GM12878 (cell line): ENCODE measurements around the gene AGAP3. TPM values are rescaled to one million over a fixed set of nuclear protein-coding genes. Genes with fewer than 3 reads are reported as not detected.
A peak's percentile ranks its signal among the peaks of the same experiment; 100 is the strongest.

Experiments
- ATAC-seq: fragments of 200-7000 bp; cut with Tn5 transposase; 3 replicates; pipeline ENCODE4 v1.9.1; 2020; ENCODE audit warnings: mild to moderate bottlenecking, moderate library complexity
- BruUV-seq: library from RNA; stranded (reverse); fragments of 400-500 nt; replicated peaks from 2 replicates; lab custom pipeline; 2021; lab: Mats Ljungman, UMichigan
- CTCF ChIA-PET: fragments of 300-600 bp; sonication (Branson Sonifier 250); formaldehyde crosslinking; extraction: SDS; loops from one replicate; lab custom pipeline; 2021; ENCODE audit warnings: inconsistent platforms; lab: Yijun Ruan, JAX
- POLR2A ChIA-PET: fragments of 350-600 bp; formaldehyde crosslinking; extraction: SDS; loops from one replicate; lab custom pipeline; 2021; ENCODE audit warnings: inconsistent platforms; lab: Charles Lee
- RAD21 ChIA-PET: fragments of 300-600 bp; sonication (Branson Sonifier 250); formaldehyde crosslinking; loops from one replicate; lab custom pipeline; 2023; ENCODE audit warnings: antibody characterized with exemption; ENCODE audit not compliant: unreplicated experiment; lab: Charles Lee
- SMC1A ChIA-PET: fragments of 300-600 bp; sonication (Branson Sonifier 250); formaldehyde crosslinking; loops from one replicate; lab custom pipeline; 2023; ENCODE audit not compliant: unreplicated experiment, uncharacterized antibody; lab: Charles Lee
- DNase-seq: peaks from one replicate; pipeline ENCODE4 v3.0.0-alpha.2; 2011; ENCODE audit warnings: low read depth, low spot score
- FAIRE-seq: peaks from 3 replicates; lab custom pipeline; 2011; peaks lifted over from hg19 to GRCh38; lab: Jason Lieb, UNC
- H2AFZ ChIP-seq: 2 replicates; pipeline ENCODE4 v1.6.0; 2011; ENCODE audit warnings: low read depth, low read length, control low read depth; ENCODE audit not compliant: control insufficient read depth
- H3K27ac ChIP-seq: 2 replicates; pipeline ENCODE4 v1.5.1; 2011; ENCODE audit warnings: control low read depth; ENCODE audit not compliant: control insufficient read depth, insufficient read depth
- H3K27me3 ChIP-seq, 2 experiments: replicated peaks in 1 of 2; 2 replicates each; pipeline versions ENCODE4 v1.6.0 to v1.6.1; 2011; ENCODE audit warnings: low read length in 1 of 2; ENCODE audit not compliant: control insufficient read depth in 2 of 2, insufficient read depth in 2 of 2
- H3K36me3 ChIP-seq, 2 experiments: 2 replicates each; pipeline ENCODE4 v1.5.1; 2011; ENCODE audit warnings: low read length in 1 of 2; ENCODE audit not compliant: control insufficient read depth in 2 of 2, insufficient read depth in 2 of 2
- H3K4me1 ChIP-seq: 2 replicates; pipeline ENCODE4 v1.6.1; 2011; ENCODE audit warnings: mild to moderate bottlenecking, low read length, moderate library complexity, mixed read lengths; ENCODE audit not compliant: control insufficient read depth, insufficient read depth
- H3K4me2 ChIP-seq: 2 replicates; pipeline ENCODE4 v1.6.0; 2011; ENCODE audit warnings: control low read depth; ENCODE audit not compliant: control insufficient read depth, insufficient read depth
- H3K4me3 ChIP-seq: fragments of 200-600 bp; sonication (generic); 2 replicates; pipeline ENCODE4 v1.5.1; 2016
- H3K79me2 ChIP-seq: 2 replicates; pipeline ENCODE4 v1.6.0; 2011; ENCODE audit warnings: low read length; ENCODE audit not compliant: control insufficient read depth, insufficient read depth
- H3K9ac ChIP-seq: 2 replicates; pipeline ENCODE4 v1.8.0; 2011; ENCODE audit warnings: low read length, control low read depth, mixed read lengths; ENCODE audit not compliant: control insufficient read depth, insufficient read depth
- H3K9me3 ChIP-seq: replicated peaks from 3 replicates; pipeline ENCODE4 v1.5.1; 2011; ENCODE audit warnings: mild to moderate bottlenecking, low read length; ENCODE audit not compliant: control insufficient read depth, insufficient read depth
- H4K20me1 ChIP-seq: 2 replicates; pipeline ENCODE4 v1.6.0; 2011; ENCODE audit not compliant: control insufficient read depth, insufficient read depth
- BHLHE40 ChIP-seq, 2 experiments: fragments of 450-650 bp in 1 of 2; IDR thresholded peaks; 2 replicates each; pipeline ENCODE4 v1.6.1; 2011 to 2017; ENCODE audit warnings: low read depth in 2 of 2, borderline replicate concordance in 1 of 2, improper control_type of control experiment in 1 of 2, low read length in 1 of 2, mild to moderate bottlenecking in 1 of 2
- MYB ChIP-seq: fragments of 150-350 bp; IDR thresholded peaks from 2 replicates; pipeline ENCODE4 v1.6.1; 2014; ENCODE audit warnings: mild to moderate bottlenecking, low read depth, low read length, borderline replicate concordance
- NFYA ChIP-seq: IDR thresholded peaks from 2 replicates; pipeline ENCODE4 v1.6.1; 2011; ENCODE audit warnings: low read depth, mild to moderate bottlenecking, low read length, improper control_type of control experiment, borderline replicate concordance
- RELA ChIP-seq: fragments of 450-650 bp; IDR thresholded peaks from 2 replicates; pipeline ENCODE4 v1.8.0; 2014; ENCODE audit warnings: borderline replicate concordance; ENCODE audit not compliant: partially characterized antibody
- YBX1 ChIP-seq: fragments of 450-650 bp; IDR thresholded peaks from 2 replicates; pipeline ENCODE4 v1.6.1; 2016; ENCODE audit warnings: antibody characterized with exemption
- ZNF217 ChIP-seq: fragments of 450-650 bp; IDR thresholded peaks from 2 replicates; pipeline ENCODE4 v1.6.1; 2017; ENCODE audit warnings: antibody characterized with exemption, mild to moderate bottlenecking
- WGBS: methylation state at CpG from one replicate; pipeline ENCODE4 v1.1.6; 2016; ENCODE audit warnings: low lambda C conversion rate; ENCODE audit not compliant: insufficient replicate concordance, insufficient coverage; ENCODE audit errors: missing lambda C conversion rate; 5-methylcytosine and 5-hydroxymethylcytosine counted together
- in situ Hi-C: fragments of 300-500 bp; cut with MboI; formaldehyde crosslinking; loops from 9 replicates; pipeline ENCODE4 v1.14.3; 2018; ENCODE audit warnings: mixed read lengths
- intact Hi-C: fragments of 100-400 bp; cut with micrococcal nuclease; formaldehyde crosslinking; loops from one replicate; pipeline ENCODE4 v1.14.2; 2022; ENCODE audit not compliant: unreplicated experiment
- polyA plus RNA-seq, 11 experiments: library from polyadenylated mRNA; depleted of rRNA in 4 of 11; unstranded in 6 of 11; stranded (reverse) in 5 of 11; fragments of >200 nt; fragmentation: Nextera tagmentation in 4 of 11; fragmentation: Illumina TruSeq in 1 of 11; extraction: Ambion mirVana in 4 of 11; extraction: Trizol in 1 of 11; gene quantifications; 1 replicate in 1 of 11; 2 replicates in 10 of 11; pipeline versions ENCODE4 v1.2.1 to v1.2.3, GENCODE V29; 2011 to 2016; ENCODE audit warnings: inconsistent platforms in 2 of 11, missing spikeins in 2 of 11, low read depth in 1 of 11
- total RNA-seq, 4 experiments: library from RNA; depleted of rRNA in 3 of 4; stranded (reverse); fragments of >200 nt in 3 of 4; fragmentation: Illumina TruSeq in 1 of 4; extraction: Trizol in 1 of 4; gene quantifications; 2 replicates each; pipeline versions ENCODE4 v1.2.1 to v1.2.3, GENCODE V29; 2013 to 2021
- TF ChIP-seq, protein P1 (sequence below): fragments of 450-650 bp; IDR thresholded peaks from 2 replicates; pipeline ENCODE4 v1.6.1; 2017; ENCODE audit warnings: mild to moderate bottlenecking, moderate library complexity
- TF ChIP-seq, protein P2 (sequence below): fragments of 450-650 bp; IDR thresholded peaks from 2 replicates; pipeline ENCODE4 v1.6.1; 2017; ENCODE audit warnings: antibody characterized with exemption, mild to moderate bottlenecking, moderate library complexity
- TF ChIP-seq, protein P3 (sequence below): fragments of 150-350 bp; IDR thresholded peaks from 2 replicates; pipeline ENCODE4 v1.6.1; 2016; ENCODE audit warnings: low read depth, low read length

The AGAP3 gene
- total and polyA plus RNA-seq, 10 of the 15 experiments (the other 5 are each of a cell fraction or from before 2014, with no cell fraction given), result 1.8 to 68.1 (median 15.7) TPM

DNA sequence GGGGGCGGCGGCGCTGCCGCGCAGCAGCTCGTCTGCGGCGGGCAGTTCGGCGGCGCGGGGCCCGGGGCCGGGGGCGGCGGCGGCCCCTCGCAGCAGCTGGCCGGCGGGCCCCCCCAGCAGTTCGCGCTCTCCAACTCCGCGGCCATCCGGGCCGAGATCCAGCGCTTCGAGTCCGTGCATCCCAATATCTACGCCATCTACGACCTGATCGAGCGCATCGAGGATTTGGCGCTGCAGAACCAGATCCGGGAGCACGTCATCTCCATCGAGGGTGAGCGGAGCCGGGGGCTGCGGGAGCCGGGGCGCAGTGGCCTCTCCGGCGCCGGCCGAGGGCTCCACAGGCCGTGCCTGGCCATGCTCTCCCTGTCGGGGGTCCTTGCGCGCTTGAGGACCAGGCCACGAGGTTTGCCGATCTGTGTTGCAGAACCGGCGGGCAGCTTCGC, 548 bp downstream of the AGAP3 start (continued):
- TF ChIP-seq MYB (no peak), RELA (no peak)

DNA sequence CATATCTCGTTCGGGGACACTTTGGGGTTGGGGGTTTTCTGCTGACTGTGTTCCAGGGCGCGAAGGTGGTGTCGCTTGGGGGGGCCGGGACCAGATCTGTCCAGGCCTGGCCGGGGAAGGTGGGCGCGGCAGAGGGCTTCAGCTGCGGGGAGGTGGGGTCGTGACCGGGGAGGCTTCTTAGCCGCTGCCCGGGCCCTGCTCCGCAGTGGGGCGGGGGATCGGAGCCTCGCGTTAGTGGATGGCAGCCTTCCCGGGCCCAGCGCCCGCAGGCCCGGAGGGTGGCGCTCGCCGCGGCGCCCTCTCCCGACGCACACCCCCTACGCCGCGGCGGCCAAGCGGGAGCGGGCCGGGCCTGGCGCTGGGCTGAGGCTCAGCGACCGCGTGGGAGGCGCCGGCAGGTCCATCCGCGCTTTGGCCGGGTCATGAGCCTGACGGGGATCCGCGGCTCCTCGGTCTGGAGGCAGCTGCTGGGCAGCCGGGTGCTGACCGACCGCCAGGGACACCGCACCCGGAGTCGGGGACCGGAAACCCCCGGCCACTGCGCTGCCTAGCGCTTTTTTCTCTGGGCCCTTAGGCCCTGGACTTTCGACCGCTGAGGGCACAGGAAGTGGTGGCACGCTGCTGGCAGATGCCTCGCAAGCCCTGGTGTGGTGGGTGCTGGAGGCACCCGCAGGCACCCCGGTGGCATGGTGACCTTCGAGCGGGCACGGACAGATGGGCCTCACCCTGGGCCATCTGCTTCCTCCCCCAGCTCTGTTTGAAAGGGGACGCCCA, 1.2 kb downstream of the AGAP3 start:
- Histone ChIP-seq H3K27me3 (no peaks in the 10 kb centered on the region), H3K4me3 (peak overlapping the region; percentile 87), H3K79me2 (peaks cover 67% of the 10 kb centered on the region), H3K9me3 (no peaks in the 10 kb centered on the region), H3K4me2 (peak overlapping the region; percentile 95), H3K36me3 (peaks cover 0 to 2% of the 10 kb centered on the region in 2 experiments; a peak in 2 of 4 replicates), H4K20me1 (no peaks in the 10 kb centered on the region; the same call in 1 of the 2 replicates), H3K27ac (peak overlapping the region; percentile 80), H3K4me1 (peaks cover 25% of the 10 kb centered on the region), H3K9ac (peak overlapping the region; percentile 57), H2AFZ (peak overlapping the region; percentile 56)
- in situ Hi-C loops, result no loop called here
- POLR2A ChIA-PET, result interaction anchor here (1.3 kb wide), 2 partner anchors 29 to 59 kb away, joined by 3 to 4 read pairs; partner anchors contain the start of gene ABCB8
- CTCF ChIA-PET, result interaction anchor here (0.7 to 2.0 kb wide), 6 partner anchors 16 to 157 kb away, joined by 3 to 17 read pairs (median 4); partner anchors contain the start of gene ABCB8
- intact Hi-C loops, result loop anchor here (2.0 kb wide), 2 partner anchors 23 to 29 kb away; partner anchors contain the start of gene SLC4A2
- SMC1A ChIA-PET, result interaction anchor here (1.2 to 3.2 kb wide), 3 partner anchors 24 to 59 kb away, joined by 3 to 16 read pairs (median 9); partner anchors contain the start of gene ABCB8
- RAD21 ChIA-PET, result interaction anchor here (1.1 to 1.4 kb wide), 4 partner anchors 23 to 59 kb away, joined by 3 to 6 read pairs (median 4); partner anchors contain the start of gene ABCB8
- ATAC-seq (peak; percentile 49), DNase-seq (no peak), FAIRE-seq (peak; percentile 7)
- no TSS peak for BruUV-seq
- 1% methylated on average over 63 of the region's 70 CpGs for WGBS
- TF ChIP-seq BHLHE40 (IDR thresholded peaks at IDR 0.05; ENCODE audit: borderline replicate concordance in 1 of 2, low read depth in 2 of 2, low read length in 1 of 2) (peak in 1 of 2 experiments; percentile 69; a peak in 2 of 4 replicates), ZNF217 (no peak; the same call in 1 of the 2 replicates), NFYA (no peak), YBX1 (no peak)
- TF ChIP-seq, protein P1, sequence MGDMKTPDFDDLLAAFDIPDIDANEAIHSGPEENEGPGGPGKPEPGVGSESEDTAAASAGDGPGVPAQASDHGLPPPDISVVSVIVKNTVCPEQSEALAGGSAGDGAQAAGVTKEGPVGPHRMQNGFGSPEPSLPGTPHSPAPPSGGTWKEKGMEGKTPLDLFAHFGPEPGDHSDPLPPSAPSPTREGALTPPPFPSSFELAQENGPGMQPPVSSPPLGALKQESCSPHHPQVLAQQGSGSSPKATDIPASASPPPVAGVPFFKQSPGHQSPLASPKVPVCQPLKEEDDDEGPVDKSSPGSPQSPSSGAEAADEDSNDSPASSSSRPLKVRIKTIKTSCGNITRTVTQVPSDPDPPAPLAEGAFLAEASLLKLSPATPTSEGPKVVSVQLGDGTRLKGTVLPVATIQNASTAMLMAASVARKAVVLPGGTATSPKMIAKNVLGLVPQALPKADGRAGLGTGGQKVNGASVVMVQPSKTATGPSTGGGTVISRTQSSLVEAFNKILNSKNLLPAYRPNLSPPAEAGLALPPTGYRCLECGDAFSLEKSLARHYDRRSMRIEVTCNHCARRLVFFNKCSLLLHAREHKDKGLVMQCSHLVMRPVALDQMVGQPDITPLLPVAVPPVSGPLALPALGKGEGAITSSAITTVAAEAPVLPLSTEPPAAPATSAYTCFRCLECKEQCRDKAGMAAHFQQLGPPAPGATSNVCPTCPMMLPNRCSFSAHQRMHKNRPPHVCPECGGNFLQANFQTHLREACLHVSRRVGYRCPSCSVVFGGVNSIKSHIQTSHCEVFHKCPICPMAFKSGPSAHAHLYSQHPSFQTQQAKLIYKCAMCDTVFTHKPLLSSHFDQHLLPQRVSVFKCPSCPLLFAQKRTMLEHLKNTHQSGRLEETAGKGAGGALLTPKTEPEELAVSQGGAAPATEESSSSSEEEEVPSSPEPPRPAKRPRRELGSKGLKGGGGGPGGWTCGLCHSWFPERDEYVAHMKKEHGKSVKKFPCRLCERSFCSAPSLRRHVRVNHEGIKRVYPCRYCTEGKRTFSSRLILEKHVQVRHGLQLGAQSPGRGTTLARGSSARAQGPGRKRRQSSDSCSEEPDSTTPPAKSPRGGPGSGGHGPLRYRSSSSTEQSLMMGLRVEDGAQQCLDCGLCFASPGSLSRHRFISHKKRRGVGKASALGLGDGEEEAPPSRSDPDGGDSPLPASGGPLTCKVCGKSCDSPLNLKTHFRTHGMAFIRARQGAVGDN, result 0 out of 2 replicates have a peak, but pooled peaks have one; percentile 33
- TF ChIP-seq, protein P2, sequence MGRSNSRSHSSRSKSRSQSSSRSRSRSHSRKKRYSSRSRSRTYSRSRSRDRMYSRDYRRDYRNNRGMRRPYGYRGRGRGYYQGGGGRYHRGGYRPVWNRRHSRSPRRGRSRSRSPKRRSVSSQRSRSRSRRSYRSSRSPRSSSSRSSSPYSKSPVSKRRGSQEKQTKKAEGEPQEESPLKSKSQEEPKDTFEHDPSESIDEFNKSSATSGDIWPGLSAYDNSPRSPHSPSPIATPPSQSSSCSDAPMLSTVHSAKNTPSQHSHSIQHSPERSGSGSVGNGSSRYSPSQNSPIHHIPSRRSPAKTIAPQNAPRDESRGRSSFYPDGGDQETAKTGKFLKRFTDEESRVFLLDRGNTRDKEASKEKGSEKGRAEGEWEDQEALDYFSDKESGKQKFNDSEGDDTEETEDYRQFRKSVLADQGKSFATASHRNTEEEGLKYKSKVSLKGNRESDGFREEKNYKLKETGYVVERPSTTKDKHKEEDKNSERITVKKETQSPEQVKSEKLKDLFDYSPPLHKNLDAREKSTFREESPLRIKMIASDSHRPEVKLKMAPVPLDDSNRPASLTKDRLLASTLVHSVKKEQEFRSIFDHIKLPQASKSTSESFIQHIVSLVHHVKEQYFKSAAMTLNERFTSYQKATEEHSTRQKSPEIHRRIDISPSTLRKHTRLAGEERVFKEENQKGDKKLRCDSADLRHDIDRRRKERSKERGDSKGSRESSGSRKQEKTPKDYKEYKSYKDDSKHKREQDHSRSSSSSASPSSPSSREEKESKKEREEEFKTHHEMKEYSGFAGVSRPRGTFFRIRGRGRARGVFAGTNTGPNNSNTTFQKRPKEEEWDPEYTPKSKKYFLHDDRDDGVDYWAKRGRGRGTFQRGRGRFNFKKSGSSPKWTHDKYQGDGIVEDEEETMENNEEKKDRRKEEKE, result no peak
- TF ChIP-seq, protein P3, sequence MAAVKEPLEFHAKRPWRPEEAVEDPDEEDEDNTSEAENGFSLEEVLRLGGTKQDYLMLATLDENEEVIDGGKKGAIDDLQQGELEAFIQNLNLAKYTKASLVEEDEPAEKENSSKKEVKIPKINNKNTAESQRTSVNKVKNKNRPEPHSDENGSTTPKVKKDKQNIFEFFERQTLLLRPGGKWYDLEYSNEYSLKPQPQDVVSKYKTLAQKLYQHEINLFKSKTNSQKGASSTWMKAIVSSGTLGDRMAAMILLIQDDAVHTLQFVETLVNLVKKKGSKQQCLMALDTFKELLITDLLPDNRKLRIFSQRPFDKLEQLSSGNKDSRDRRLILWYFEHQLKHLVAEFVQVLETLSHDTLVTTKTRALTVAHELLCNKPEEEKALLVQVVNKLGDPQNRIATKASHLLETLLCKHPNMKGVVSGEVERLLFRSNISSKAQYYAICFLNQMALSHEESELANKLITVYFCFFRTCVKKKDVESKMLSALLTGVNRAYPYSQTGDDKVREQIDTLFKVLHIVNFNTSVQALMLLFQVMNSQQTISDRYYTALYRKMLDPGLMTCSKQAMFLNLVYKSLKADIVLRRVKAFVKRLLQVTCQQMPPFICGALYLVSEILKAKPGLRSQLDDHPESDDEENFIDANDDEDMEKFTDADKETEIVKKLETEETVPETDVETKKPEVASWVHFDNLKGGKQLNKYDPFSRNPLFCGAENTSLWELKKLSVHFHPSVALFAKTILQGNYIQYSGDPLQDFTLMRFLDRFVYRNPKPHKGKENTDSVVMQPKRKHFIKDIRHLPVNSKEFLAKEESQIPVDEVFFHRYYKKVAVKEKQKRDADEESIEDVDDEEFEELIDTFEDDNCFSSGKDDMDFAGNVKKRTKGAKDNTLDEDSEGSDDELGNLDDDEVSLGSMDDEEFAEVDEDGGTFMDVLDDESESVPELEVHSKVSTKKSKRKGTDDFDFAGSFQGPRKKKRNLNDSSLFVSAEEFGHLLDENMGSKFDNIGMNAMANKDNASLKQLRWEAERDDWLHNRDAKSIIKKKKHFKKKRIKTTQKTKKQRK, result no peak
